ENCODE measurements around the gene SOX3. TPM values are rescaled to one million over a fixed set of nuclear protein-coding genes. Genes with fewer than 3 reads are reported as not detected.

SOX3 gene
- total and polyA plus RNA-seq, 2 donors (not counting 3 experiments of a cell fraction or from before 2014, with no cell fraction given), result not detected

DNA sequence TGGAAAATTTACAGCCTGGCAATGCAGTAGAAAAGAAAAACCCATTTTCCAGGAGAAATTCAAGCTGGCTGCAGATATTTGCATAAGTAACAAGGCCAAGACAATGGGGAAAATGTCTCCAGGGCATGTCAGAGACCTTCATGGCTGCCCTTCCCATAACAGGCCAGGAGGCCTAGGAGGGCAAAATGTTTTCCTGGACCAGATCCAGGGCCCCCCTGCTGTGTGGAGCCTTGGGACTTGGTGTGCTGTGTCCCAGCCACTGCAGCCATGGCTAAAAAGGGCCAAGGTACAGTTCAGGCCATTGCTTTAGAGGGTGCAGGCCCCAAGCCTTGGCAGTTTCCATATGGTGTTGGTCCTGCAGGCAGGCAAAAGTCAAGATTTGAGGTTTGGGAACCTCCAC, 29.8 kb downstream of the SOX3 start:
- Histone ChIP-seq H3K9me3 (replicated peaks; ENCODE audit: control insufficient read depth, insufficient read depth, low read length) (no peaks in the 10 kb centered on the region), H3K4me2 (ENCODE audit: insufficient read depth, low read length) (no peak overlapping the region), H3K9ac (replicated peaks; ENCODE audit: extremely low read depth, insufficient read depth, low read length) (no peak overlapping the region), H3K9me1 (replicated peaks; ENCODE audit: control insufficient read depth, extremely low read depth, insufficient read depth, low read length) (no peaks in the 10 kb centered on the region), H4K20me1 (replicated peaks; ENCODE audit: control insufficient read depth, extremely low read depth, insufficient read depth, low read length) (no peaks in the 10 kb centered on the region), H3K4me3 (replicated peaks in 1 of 3; ENCODE audit: insufficient read depth in 1 of 3, low read depth in 1 of 3, low read length in 3 of 3) (no peak overlapping the region), H2AFZ (ENCODE audit: low read depth, low read length) (no peak overlapping the region), H3K79me2 (ENCODE audit: control insufficient read depth, insufficient read depth, low read length) (no peaks in the 10 kb centered on the region), H3K4me1 (ENCODE audit: control insufficient read depth, extremely low read depth, insufficient read depth, low read length) (no peaks in the 10 kb centered on the region), H3K27me3 (ENCODE audit: control insufficient read depth in 2 of 2, insufficient read depth in 2 of 2, low read length in 2 of 2) (no peaks in the 10 kb centered on the region), H3K36me3 (ENCODE audit: control insufficient read depth in 2 of 2, extremely low read depth in 1 of 2, insufficient read depth in 2 of 2, low read length in 2 of 2) (no peaks in the 10 kb centered on the region), H3K27ac (ENCODE audit: insufficient read depth, low read depth, low read length) (no peak overlapping the region)
- CTCF ChIA-PET, result no interaction called here
- POLR2A ChIA-PET, result no interaction called here
- dilution Hi-C loops (cut with MboI; ENCODE audit: extremely low pct_ligation_motif_present, low sequenced_read_pairs), result no loop called here
- no peak for FAIRE-seq
- BruUV-seq (replicated peaks), result no TSS peak
- no peak for DNase-seq (ENCODE audit: low read depth, low spot score)
- intact Hi-C loops (cut with micrococcal nuclease), result no loop called here
- TF ChIP-seq MYC (IDR thresholded peaks at IDR 0.05; ENCODE audit: low read depth, low read length) (no peak), POLR2AphosphoS5 (IDR thresholded peaks at IDR 0.05; ENCODE audit: insufficient read depth, low read depth, low read length) (no peak)

DNA sequence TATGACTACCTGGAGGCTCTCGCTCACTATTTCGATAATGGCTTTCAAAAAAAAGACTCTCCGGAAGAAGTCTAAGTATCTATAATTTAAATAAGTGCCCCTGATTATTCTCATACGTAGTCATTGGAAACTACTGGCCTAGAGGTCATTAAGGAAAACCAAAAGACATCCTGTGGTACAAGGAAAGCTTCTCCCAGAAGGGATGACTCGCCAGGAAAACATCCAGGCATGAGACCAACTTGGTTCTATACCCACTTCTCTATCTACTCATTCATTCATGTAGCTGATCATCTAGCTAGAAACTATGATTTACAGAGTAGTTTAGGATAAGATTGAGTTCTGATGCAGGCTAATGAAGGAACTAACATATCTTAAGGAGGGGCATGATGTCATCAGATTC, 37.7 kb downstream of the SOX3 start:
- dilution Hi-C loops (cut with MboI; ENCODE audit: extremely low pct_ligation_motif_present, low sequenced_read_pairs), result no loop called here
- H3K4me1 ChIP-seq (ENCODE audit: control insufficient read depth, extremely low read depth, insufficient read depth, low read length), result no peaks in the 10 kb centered on the region
- FAIRE-seq, result no peak
- no peaks in the 10 kb centered on the region for H3K9me1 ChIP-seq (replicated peaks; ENCODE audit: control insufficient read depth, extremely low read depth, insufficient read depth, low read length)
- H3K27ac ChIP-seq (ENCODE audit: insufficient read depth, low read depth, low read length), result no peak overlapping the region
- no peak overlapping the region for H3K4me2 ChIP-seq (ENCODE audit: insufficient read depth, low read length)
- no peaks in the 10 kb centered on the region for H4K20me1 ChIP-seq (replicated peaks; ENCODE audit: control insufficient read depth, extremely low read depth, insufficient read depth, low read length)
- DNase-seq (ENCODE audit: low read depth, low spot score), result no peak
- no peak overlapping the region for H3K9ac ChIP-seq (replicated peaks; ENCODE audit: extremely low read depth, insufficient read depth, low read length)
- POLR2A ChIA-PET, result no interaction called here
- H3K36me3 ChIP-seq (ENCODE audit: control insufficient read depth in 2 of 2, extremely low read depth in 1 of 2, insufficient read depth in 2 of 2, low read length in 2 of 2), result no peaks in the 10 kb centered on the region
- no peak overlapping the region for H3K4me3 ChIP-seq (replicated peaks in 1 of 3; ENCODE audit: insufficient read depth in 1 of 3, low read depth in 1 of 3, low read length in 3 of 3)
- no peak overlapping the region for H2AFZ ChIP-seq (ENCODE audit: low read depth, low read length)
- TF ChIP-seq MYC (IDR thresholded peaks at IDR 0.05; ENCODE audit: low read depth, low read length) (no peak), EZH2 (IDR thresholded peaks at IDR 0.05; ENCODE audit: borderline replicate concordance, low read depth, low read length, severe bottlenecking) (no peak)
- intact Hi-C loops (cut with micrococcal nuclease), result no loop called here
- no peaks in the 10 kb centered on the region for H3K79me2 ChIP-seq (ENCODE audit: control insufficient read depth, insufficient read depth, low read length)
- no peaks in the 10 kb centered on the region for H3K27me3 ChIP-seq (ENCODE audit: control insufficient read depth in 2 of 2, insufficient read depth in 2 of 2, low read length in 2 of 2)
- no TSS peak for BruUV-seq (replicated peaks)
- no peaks in the 10 kb centered on the region for H3K9me3 ChIP-seq (replicated peaks; ENCODE audit: control insufficient read depth, insufficient read depth, low read length)
- CTCF ChIA-PET, result no interaction called here

Other genes with a start within 250 kb of the SOX3 start
- 12.7 and 16.3 TPM in 2 replicates for gene LINC00632, start 204.7 kb upstream of the SOX3 start, total RNA-seq
- gene LINC00632, start 204.7 kb upstream of the SOX3 start, polyA plus RNA-seq, result 4.8 and 5.8 TPM in 2 replicates